Chondrocyte (in vitro differentiated cells): ENCODE measurements around the gene PTPRK. TPM values are rescaled to one million over a fixed set of nuclear protein-coding genes. Genes with fewer than 3 reads are reported as not detected.
A peak's percentile ranks its signal among the peaks of the same experiment; 100 is the strongest.

Experiments used
- DNase-seq: peaks from one replicate; pipeline ENCODE4 v3.0.0; 2021; ENCODE audit warnings: mixed read lengths, low spot score
- H3K27ac Mint-ChIP-seq: one replicate; pipeline ENCODE4 v1.8.0; 2021; ENCODE audit warnings: mild to moderate bottlenecking, moderate library complexity, mixed read lengths; ENCODE audit not compliant: unreplicated experiment
- H3K27me3 Mint-ChIP-seq: 2 replicates; pipeline ENCODE4 v1.8.0; 2021; ENCODE audit warnings: low read depth, mixed read lengths
- H3K36me3 Mint-ChIP-seq: 2 replicates; pipeline ENCODE4 v1.8.0; 2021; ENCODE audit warnings: low read depth, mixed read lengths
- H3K4me1 Mint-ChIP-seq: 2 replicates; pipeline ENCODE4 v1.8.0; 2021; ENCODE audit warnings: low read depth, mild to moderate bottlenecking, mixed read lengths
- H3K4me3 Mint-ChIP-seq: one replicate; pipeline ENCODE4 v1.8.0; 2021; ENCODE audit warnings: mild to moderate bottlenecking, moderate library complexity, mixed read lengths; ENCODE audit not compliant: unreplicated experiment
- H3K9me3 Mint-ChIP-seq: 2 replicates; pipeline ENCODE4 v1.8.0; 2021; ENCODE audit warnings: low read depth, mixed read lengths
- CTCF ChIP-seq: fragments of 200-600 bp; sonication (generic); IDR thresholded peaks from 2 replicates; pipeline ENCODE4 v1.5.0; 2021; ENCODE audit warnings: antibody characterized with exemption, mild to moderate bottlenecking, moderate library complexity
- total RNA-seq: library from RNA; stranded (reverse); gene quantifications from 3 replicates; pipeline ENCODE4 v1.2.1, GENCODE V29; 2021

PTPRK gene
- total RNA-seq, 1 donor from 2014 or later = 63.3 TPM

GRCh38 chr6:128517124-128517523 lies 3.3 kb downstream of the PTPRK start:
- no peaks in the 10 kb centered on the region for H3K9me3 Mint-ChIP-seq
- peaks cover 66% of the 10 kb centered on the region for H3K4me1 Mint-ChIP-seq
- H3K27me3 Mint-ChIP-seq = no peaks in the 10 kb centered on the region
- peak overlapping the region; percentile 98 for H3K4me3 Mint-ChIP-seq
- no peak for DNase-seq
- no peaks in the 10 kb centered on the region for H3K36me3 Mint-ChIP-seq
- TF ChIP-seq CTCF = no peak
- H3K27ac Mint-ChIP-seq = peak overlapping the region; percentile 95

GRCh38 chr6:128516514-128516898 lies 3.9 kb downstream of the PTPRK start:
- Mint-ChIP-seq H3K27ac (peak overlapping the region; percentile 95), H3K9me3 (no peaks in the 10 kb centered on the region), H3K36me3 (no peaks in the 10 kb centered on the region), H3K4me1 (peaks cover 70% of the 10 kb centered on the region), H3K27me3 (no peaks in the 10 kb centered on the region), H3K4me3 (peak overlapping the region; percentile 98)
- DNase-seq = no peak
- peak; percentile 74 for TF ChIP-seq CTCF

- Mint-ChIP-seq H3K27ac (peak overlapping the region; percentile 95), H3K4me3 (peak overlapping the region; percentile 98), H3K4me1 (peaks cover 71% of the 10 kb centered on the region), H3K27me3 (no peaks in the 10 kb centered on the region), H3K9me3 (no peaks in the 10 kb centered on the region), H3K36me3 (no peaks in the 10 kb centered on the region)
- no peak for TF ChIP-seq CTCF
- no peak for DNase-seq
Observed at GRCh38 chr6:128515550-128516513, 4.6 kb downstream of the PTPRK start.

GRCh38 chr6:128513878-128514277 lies 6.5 kb downstream of the PTPRK start:
- no peak for DNase-seq
- no peaks in the 10 kb centered on the region for H3K36me3 Mint-ChIP-seq
- no peak overlapping the region for H3K4me3 Mint-ChIP-seq
- peaks cover 84% of the 10 kb centered on the region for H3K4me1 Mint-ChIP-seq
- TF ChIP-seq CTCF = no peak
- H3K9me3 Mint-ChIP-seq = no peaks in the 10 kb centered on the region
- peak overlapping the region; percentile 78 for H3K27ac Mint-ChIP-seq
- no peaks in the 10 kb centered on the region for H3K27me3 Mint-ChIP-seq

GRCh38 chr6:128512296-128512695 lies 8.1 kb downstream of the PTPRK start:
- no peaks in the 10 kb centered on the region for H3K9me3 Mint-ChIP-seq
- no peak overlapping the region for H3K27ac Mint-ChIP-seq
- H3K36me3 Mint-ChIP-seq = no peaks in the 10 kb centered on the region
- H3K27me3 Mint-ChIP-seq = no peaks in the 10 kb centered on the region
- no peak for DNase-seq
- H3K4me1 Mint-ChIP-seq = peaks cover 82% of the 10 kb centered on the region
- H3K4me3 Mint-ChIP-seq = no peak overlapping the region
- TF ChIP-seq CTCF = no peak
